HepG2 (cell line): ENCODE results near the gene ARF6. TPM values are rescaled to one million over a fixed set of nuclear protein-coding genes. Genes with fewer than 3 reads are reported as not detected.

ENCODE experiments used
- AHDC1 ChIP-seq: sonication (generic); formaldehyde crosslinking; IDR thresholded peaks from 2 replicates; pipeline ENCODE4 v1.5.1; 2020; ENCODE audit warnings: mild to moderate bottlenecking, missing genetic modification reagents, borderline replicate concordance
- GPN1 ChIP-seq: sonication (generic); formaldehyde crosslinking; IDR thresholded peaks from 2 replicates; pipeline ENCODE4 v1.5.1; 2020; ENCODE audit warnings: missing genetic modification reagents, borderline replicate concordance
- ZC3H13 ChIP-seq: sonication (generic); formaldehyde crosslinking; IDR thresholded peaks from 2 replicates; pipeline ENCODE4 v1.8.1; 2023; ENCODE audit warnings: mild to moderate bottlenecking, missing genetic modification reagents, moderate library complexity
- ZNF44 ChIP-seq: sonication (generic); formaldehyde crosslinking; IDR thresholded peaks from 2 replicates; pipeline ENCODE4 v1.5.1; 2020; ENCODE audit warnings: mild to moderate bottlenecking, missing genetic modification reagents
- ZNF75D ChIP-seq: sonication (generic); formaldehyde crosslinking; IDR thresholded peaks from 2 replicates; pipeline ENCODE4 v1.8.1; 2023; ENCODE audit warnings: missing genetic modification reagents, mild to moderate bottlenecking, borderline replicate concordance
- ZNF775 ChIP-seq: sonication (generic); formaldehyde crosslinking; IDR thresholded peaks from 2 replicates; pipeline ENCODE4 v1.4.0; 2020; ENCODE audit warnings: missing genetic modification reagents, mild to moderate bottlenecking, moderate library complexity, borderline replicate concordance
- polyA plus RNA-seq, 8 experiments: library from polyadenylated mRNA; depleted of rRNA in 3 of 8; stranded (reverse) in 7 of 8; unstranded in 1 of 8; fragments of >200 nt; fragmentation: Illumina TruSeq in 4 of 8; extraction: Trizol in 4 of 8; gene quantifications; 2 replicates each; pipeline versions ENCODE4 v1.2.1 to v1.2.3, GENCODE V29; 2011 to 2016; ENCODE audit warnings: low read depth in 4 of 8, missing spikeins in 1 of 8, mixed read lengths in 1 of 8; ENCODE audit not compliant: insufficient read depth in 1 of 8
- total RNA-seq, 5 experiments: library from RNA; depleted of rRNA; stranded (reverse); fragments of >200 nt; fragmentation: Illumina TruSeq; extraction: Trizol; gene quantifications; 2 replicates each; pipeline ENCODE4 v1.2.3, GENCODE V29; 2016; ENCODE audit warnings: low read depth in 1 of 5

Gene ARF6
- total and polyA plus RNA-seq, 2 of the 13 experiments (the other 11 are each of a cell fraction or from before 2014, with no cell fraction given): 12.7 to 31.9 TPM

GRCh38 chr14:49862089-49862673 lies 30.7 kb upstream of the ARF6 start (continued):
- peak; percentile 12; the same call in 1 of the 2 replicates for TF ChIP-seq AHDC1 (CRISPR knock-in tag)
- TF ChIP-seq ZNF775 (CRISPR knock-in tag): no peak
- no peak for TF ChIP-seq ZC3H13 (CRISPR knock-in tag)
- no peak for TF ChIP-seq ZNF75D (CRISPR knock-in tag)
- no peak for TF ChIP-seq ZNF44 (CRISPR knock-in tag)
- TF ChIP-seq GPN1 (CRISPR knock-in tag): no peak
